HAP-1 (cell line): ENCODE measurements around the gene RNF34.

Source experiments
- DNase-seq, 2 experiments: peaks; one replicate each; pipeline ENCODE4 v3.0.0-alpha.2; 2016 to 2020; ENCODE audit warnings: low spot score in 2 of 2
- H3K27me3 ChIP-seq: fragments of 250-450 bp; sonication (Bioruptor Pico); 2 replicates; pipeline ENCODE4 v1.5.1; 2020; ENCODE audit warnings: low read depth, mild to moderate bottlenecking, moderate library complexity
- H3K36me3 ChIP-seq: fragments of 250-450 bp; sonication (Bioruptor Pico); replicated peaks from 2 replicates; pipeline ENCODE4 v1.5.1; 2020; ENCODE audit warnings: mild to moderate bottlenecking
- H3K4me1 ChIP-seq: fragments of 250-450 bp; sonication (Bioruptor Pico); 2 replicates; pipeline ENCODE4 v1.5.1; 2020; ENCODE audit warnings: mild to moderate bottlenecking
- H3K4me3 ChIP-seq: fragments of 250-450 bp; sonication (Bioruptor Pico); 2 replicates; pipeline ENCODE4 v1.5.1; 2020; ENCODE audit warnings: mild to moderate bottlenecking, moderate library complexity
- H3K9me3 ChIP-seq: fragments of 250-450 bp; sonication (Bioruptor Pico); 2 replicates; pipeline ENCODE4 v1.5.1; 2020; ENCODE audit warnings: mild to moderate bottlenecking, moderate library complexity
- in situ Hi-C: fragments of 300-500 bp; cut with MboI; formaldehyde crosslinking; loops from 3 replicates; pipeline ENCODE4 v1.14.3; 2020; ENCODE audit warnings: low sequenced_read_pairs, inconsistent platforms, mixed read lengths

The RNF34 gene

DNA sequence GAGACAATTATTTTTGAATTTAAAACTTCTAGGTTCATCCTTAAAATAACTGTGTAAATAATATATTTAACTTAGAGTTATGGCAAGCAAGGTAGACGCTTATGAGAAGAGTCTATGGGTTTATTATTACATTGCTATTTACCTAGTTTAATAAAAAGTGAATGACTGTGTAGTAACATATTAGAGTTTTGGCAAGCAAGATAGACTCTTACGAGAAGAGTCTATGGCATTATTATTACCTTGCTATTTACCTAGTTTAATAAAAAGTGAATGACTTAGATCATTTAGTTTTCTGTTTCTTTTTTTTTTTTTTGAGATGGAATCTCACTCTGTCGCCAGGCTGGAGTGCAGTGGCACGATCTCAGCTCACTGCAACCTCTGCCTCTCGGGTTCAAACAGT is 3.8 kb downstream of the RNF34 start:
- in situ Hi-C loops: no loop called here
- Histone ChIP-seq H3K36me3 (peaks cover 49% of the 10 kb centered on the region), H3K27me3 (no peaks in the 10 kb centered on the region), H3K4me1 (peaks cover 10% of the 10 kb centered on the region), H3K9me3 (no peaks in the 10 kb centered on the region), H3K4me3 (no peak overlapping the region)
- DNase-seq: no peak

GRCh38 chr12:121404734-121405133 is 4.8 kb downstream of the RNF34 start:
- peak in 1 of 2 experiments; percentile 45 for DNase-seq

GRCh38 chr12:121405211-121405610 is 5.3 kb downstream of the RNF34 start:
- Histone ChIP-seq H3K4me3 (no peak overlapping the region), H3K4me1 (peaks cover 10% of the 10 kb centered on the region), H3K27me3 (no peaks in the 10 kb centered on the region), H3K9me3 (no peaks in the 10 kb centered on the region), H3K36me3 (peaks cover 49% of the 10 kb centered on the region)
- no peak for DNase-seq
- in situ Hi-C loops: no loop called here

More at GRCh38 chr12:121404734-121405133, 4.8 kb downstream of the RNF34 start:
- H3K4me1 ChIP-seq: peaks cover 10% of the 10 kb centered on the region
- in situ Hi-C loops: no loop called here
- H3K27me3 ChIP-seq: no peaks in the 10 kb centered on the region
- H3K9me3 ChIP-seq: no peaks in the 10 kb centered on the region
- H3K36me3 ChIP-seq: peaks cover 49% of the 10 kb centered on the region
- H3K4me3 ChIP-seq: no peak overlapping the region

GRCh38 chr12:121413917-121414316 is 14.0 kb downstream of the RNF34 start:
- H3K9me3 ChIP-seq: no peaks in the 10 kb centered on the region
- no peak for DNase-seq
- H3K4me1 ChIP-seq: no peaks in the 10 kb centered on the region
- peaks cover 34% of the 10 kb centered on the region for H3K36me3 ChIP-seq
- no peaks in the 10 kb centered on the region for H3K27me3 ChIP-seq
- no peak overlapping the region for H3K4me3 ChIP-seq
- in situ Hi-C loops: no loop called here

DNA sequence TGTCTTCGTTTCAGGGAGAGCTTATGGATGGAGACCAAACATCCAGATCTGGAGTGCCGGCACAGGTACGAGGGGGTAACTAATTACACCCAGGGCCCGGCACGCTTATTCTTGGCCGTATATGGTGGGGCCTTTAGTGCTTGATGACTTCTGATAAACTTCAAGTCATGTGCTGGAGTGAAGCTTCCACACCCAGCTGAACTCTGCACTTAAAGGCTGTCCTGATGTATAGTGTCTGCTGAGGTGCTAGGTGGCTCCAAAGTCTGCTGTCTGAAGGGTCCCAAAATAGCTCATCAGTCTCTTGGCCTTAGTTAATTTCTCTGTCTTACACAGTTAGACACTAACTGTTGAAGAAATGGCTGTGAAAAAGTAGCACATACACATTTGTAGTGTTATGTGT is 17.9 kb downstream of the RNF34 start:
- no peak for DNase-seq
- in situ Hi-C loops: no loop called here

DNA sequence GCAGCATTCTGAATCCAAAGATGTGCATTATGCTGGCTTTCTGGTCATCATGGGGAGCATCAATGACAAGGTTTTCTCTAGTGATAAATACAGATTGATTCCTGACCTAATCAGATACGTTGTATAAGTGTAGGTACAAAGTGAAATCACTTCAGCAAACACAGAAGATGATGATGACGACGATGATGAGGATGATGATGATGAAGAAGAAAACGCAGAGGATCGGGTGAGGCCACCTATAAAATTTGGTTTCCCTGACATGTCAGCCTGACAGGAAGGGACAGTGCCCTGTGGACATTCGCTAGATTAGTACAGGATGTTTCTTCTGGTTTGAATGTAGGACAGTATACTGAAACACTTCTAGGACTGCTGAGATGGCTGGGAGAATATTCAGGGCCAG is 20.2 kb downstream of the RNF34 start:
- Histone ChIP-seq H3K36me3 (peaks cover 85% of the 10 kb centered on the region), H3K27me3 (no peaks in the 10 kb centered on the region)
- no peak for DNase-seq

More for the DNA sequence above, 17.9 kb downstream of the RNF34 start:
- Histone ChIP-seq H3K27me3 (no peaks in the 10 kb centered on the region), H3K36me3 (peaks cover 71% of the 10 kb centered on the region), H3K9me3 (no peaks in the 10 kb centered on the region), H3K4me3 (no peak overlapping the region), H3K4me1 (no peaks in the 10 kb centered on the region)

DNA sequence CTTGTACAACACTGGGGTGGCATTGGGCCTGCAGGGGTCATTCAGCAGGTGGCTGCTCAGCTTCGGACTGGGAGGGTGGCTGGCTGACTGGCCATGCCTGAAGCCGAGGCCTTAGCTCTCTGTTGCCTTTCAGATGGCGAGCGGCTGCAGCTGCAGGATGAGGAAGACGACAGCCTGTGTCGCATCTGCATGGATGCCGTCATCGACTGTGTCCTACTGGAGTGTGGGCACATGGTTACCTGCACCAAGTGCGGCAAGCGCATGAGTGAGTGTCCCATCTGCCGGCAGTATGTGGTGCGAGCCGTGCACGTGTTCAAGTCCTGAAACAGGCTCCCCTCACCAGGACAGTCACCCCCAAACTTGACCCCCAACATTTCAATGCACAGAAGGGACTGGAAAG is 23.3 kb downstream of the RNF34 start:
- H3K4me3 ChIP-seq: no peak overlapping the region
- peaks cover 92% of the 10 kb centered on the region for H3K36me3 ChIP-seq
- no peaks in the 10 kb centered on the region for H3K9me3 ChIP-seq
- no peaks in the 10 kb centered on the region for H3K27me3 ChIP-seq
- no peak for DNase-seq
- H3K4me1 ChIP-seq: no peaks in the 10 kb centered on the region
- in situ Hi-C loops: no loop called here

More for the DNA sequence above, 20.2 kb downstream of the RNF34 start:
- no peaks in the 10 kb centered on the region for H3K4me1 ChIP-seq
- H3K4me3 ChIP-seq: no peak overlapping the region
- H3K9me3 ChIP-seq: no peaks in the 10 kb centered on the region
- in situ Hi-C loops: no loop called here

DNA sequence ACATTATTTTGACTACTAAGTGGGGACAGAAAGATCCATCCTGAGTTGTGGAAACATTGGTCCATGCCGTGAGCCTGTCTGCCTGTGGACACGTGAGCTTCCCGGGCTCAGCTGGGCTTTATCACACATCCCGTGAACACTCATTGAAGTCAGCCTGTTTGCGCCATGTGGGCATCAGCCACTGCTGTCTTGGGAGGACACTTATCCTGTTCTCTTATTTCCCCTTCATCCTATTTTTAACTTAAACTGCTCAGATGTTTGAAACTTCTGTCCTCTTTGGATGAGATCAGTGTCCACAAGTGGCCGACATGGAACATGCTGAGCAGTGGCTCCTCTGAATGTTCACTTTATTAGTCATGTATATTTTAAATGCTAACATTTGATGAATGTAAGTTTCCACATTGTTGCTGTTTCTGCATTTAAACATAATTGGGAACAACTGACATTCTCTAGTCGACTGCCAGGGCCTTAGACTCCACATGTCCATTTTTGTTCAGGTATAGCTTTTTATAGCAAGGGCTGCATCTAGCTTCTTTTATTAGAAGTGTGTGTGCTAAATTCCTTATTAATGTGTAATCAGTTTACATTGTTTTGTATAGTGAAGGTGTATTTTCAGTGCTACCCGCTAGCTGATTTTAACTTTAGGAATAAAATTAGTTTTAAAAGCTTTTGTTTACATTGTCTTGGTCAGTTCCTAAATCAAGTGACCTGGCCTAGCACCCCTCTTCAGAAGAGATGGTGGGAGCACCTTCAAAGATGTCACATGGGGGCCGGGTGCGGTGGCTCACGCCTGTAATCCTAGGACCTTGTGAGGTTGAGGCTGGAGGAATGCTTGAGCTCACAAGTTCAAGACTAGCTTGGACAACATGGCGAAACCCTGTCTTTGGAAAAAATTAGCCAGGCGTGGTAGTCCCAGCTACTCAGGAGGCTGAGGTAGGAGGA is 24.0 kb downstream of the RNF34 start:
- Histone ChIP-seq H3K27me3 (no peaks in the 10 kb centered on the region), H3K4me3 (no peak overlapping the region), H3K4me1 (no peaks in the 10 kb centered on the region), H3K9me3 (no peaks in the 10 kb centered on the region), H3K36me3 (peaks cover 94% of the 10 kb centered on the region)
- in situ Hi-C loops: no loop called here
- no peak for DNase-seq

DNA sequence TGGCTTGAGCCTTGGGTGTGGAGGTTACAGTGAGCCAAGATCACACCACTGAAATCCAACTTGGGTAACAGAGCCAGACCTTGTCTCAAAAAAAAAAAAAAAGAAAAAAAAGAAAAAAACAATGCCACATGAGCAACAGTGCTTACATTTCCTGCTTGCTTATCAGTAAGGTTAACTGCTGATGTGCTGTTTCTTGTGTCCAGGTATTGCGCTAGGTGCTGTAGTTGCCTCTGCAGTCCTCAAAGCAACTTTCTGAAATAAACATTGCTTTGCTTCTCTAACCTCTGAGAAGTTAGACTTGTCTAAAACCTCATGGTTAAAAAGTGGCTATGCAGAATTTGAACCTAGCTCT is 24.7 kb downstream of the RNF34 start:
- Histone ChIP-seq H3K27me3 (no peaks in the 10 kb centered on the region), H3K9me3 (no peaks in the 10 kb centered on the region), H3K4me3 (no peak overlapping the region), H3K4me1 (no peaks in the 10 kb centered on the region), H3K36me3 (peaks cover 94% of the 10 kb centered on the region)
- DNase-seq: no peak
- in situ Hi-C loops: no loop called here

DNA sequence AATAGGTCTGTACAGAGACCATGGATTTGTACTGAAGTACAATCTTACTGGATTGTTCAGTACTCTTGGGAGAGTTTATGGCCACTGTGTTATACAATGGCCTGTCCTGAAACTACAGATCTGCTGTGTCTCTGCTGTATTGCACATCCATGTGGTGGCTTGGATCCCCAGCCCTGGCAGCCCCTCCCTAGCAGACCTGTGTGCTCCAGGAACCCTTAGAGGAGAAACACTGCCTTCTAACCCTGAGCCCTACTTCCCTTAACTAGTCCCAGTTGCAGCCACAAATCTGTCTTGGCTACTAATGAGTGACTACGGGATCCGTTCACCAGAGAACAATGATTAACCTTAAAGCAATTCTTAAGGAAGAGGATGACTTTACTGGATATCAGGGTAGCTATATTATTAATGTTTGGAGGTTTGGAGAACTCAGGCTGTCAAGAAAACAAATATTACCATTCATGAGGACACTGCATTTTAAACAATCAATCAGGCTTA is 27.7 kb downstream of the RNF34 start:
- no peak overlapping the region for H3K4me3 ChIP-seq
- H3K36me3 ChIP-seq: peaks cover 89% of the 10 kb centered on the region
- no peaks in the 10 kb centered on the region for H3K9me3 ChIP-seq
- DNase-seq: no peak
- no peaks in the 10 kb centered on the region for H3K4me1 ChIP-seq
- no peaks in the 10 kb centered on the region for H3K27me3 ChIP-seq
- in situ Hi-C loops: no loop called here

DNA sequence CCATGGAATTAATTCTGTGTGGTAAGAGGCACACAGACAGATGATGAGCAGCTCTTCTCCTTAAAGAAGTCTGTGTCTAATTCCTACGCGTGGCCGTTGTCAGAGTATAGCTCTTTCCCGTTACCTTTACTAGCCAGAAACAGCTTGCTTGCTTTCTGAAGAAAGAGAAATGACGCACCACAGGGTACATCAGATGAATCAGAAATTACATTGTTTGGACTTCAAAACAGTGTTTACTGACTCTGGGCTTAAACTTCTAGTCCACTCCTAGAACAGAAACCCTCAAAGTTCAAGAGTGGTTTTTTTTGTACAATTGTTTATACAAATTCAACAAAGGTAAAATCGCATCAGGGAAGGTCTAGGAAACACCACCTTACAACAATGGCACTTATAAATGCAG is 29.0 kb downstream of the RNF34 start:
- DNase-seq: no peak
- no peak overlapping the region for H3K4me3 ChIP-seq
- no peaks in the 10 kb centered on the region for H3K9me3 ChIP-seq
- no peaks in the 10 kb centered on the region for H3K4me1 ChIP-seq
- peaks cover 89% of the 10 kb centered on the region for H3K36me3 ChIP-seq
- no peaks in the 10 kb centered on the region for H3K27me3 ChIP-seq
- in situ Hi-C loops: no loop called here

- Histone ChIP-seq H3K9me3 (no peaks in the 10 kb centered on the region; the same call in 1 of the 2 replicates), H3K27me3 (no peaks in the 10 kb centered on the region), H3K4me1 (no peaks in the 10 kb centered on the region; the same call in 1 of the 2 replicates), H3K36me3 (peaks cover 85% of the 10 kb centered on the region), H3K4me3 (no peak overlapping the region)
- in situ Hi-C loops: no loop called here
- no peak for DNase-seq
Observed at GRCh38 chr12:121430833-121431415, 31.0 kb downstream of the RNF34 start.

DNA sequence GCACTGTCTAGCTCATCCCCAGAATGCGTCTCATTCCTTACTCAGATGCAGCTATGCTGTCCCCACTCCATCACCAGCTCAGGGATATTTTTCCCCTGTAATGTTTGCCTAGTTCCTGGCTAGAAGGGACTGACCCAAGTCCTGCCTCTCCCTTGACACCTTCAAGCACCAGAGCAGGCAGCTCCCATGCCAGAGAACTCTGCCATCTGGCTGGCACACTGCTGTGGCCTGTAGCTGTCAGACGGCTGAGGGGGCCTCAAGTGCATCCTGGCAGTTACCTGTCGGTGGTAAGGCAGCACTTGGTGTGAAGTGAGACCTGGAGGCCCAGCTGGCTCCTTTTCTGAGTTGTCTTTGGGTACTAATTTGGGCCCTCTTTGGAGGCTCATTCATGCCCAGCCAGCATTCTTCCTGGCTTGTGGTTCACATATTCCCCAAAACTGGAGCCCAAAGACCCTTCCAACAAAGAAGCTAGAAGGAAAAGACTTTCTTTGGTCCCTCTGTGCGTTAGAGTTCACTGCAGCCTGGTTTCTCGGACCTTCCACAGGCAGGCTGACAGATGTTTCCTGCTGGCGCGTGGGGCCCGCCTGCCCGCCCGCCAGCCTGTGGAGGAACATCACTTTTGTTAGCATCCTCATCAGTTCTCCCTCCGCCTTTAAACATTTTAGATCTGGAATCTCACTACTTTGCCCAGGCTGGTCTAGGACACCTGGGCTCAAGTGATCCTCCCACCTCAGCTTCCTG is 33.0 kb downstream of the RNF34 start:
- H3K36me3 ChIP-seq: peaks cover 82% of the 10 kb centered on the region
- in situ Hi-C loops: no loop called here
- no peaks in the 10 kb centered on the region; the same call in 1 of the 2 replicates for H3K4me1 ChIP-seq
- H3K4me3 ChIP-seq: no peak overlapping the region
- H3K27me3 ChIP-seq: no peaks in the 10 kb centered on the region
- no peak for DNase-seq
- peaks cover 4% of the 10 kb centered on the region for H3K9me3 ChIP-seq
